ENCODE data around the gene TUBGCP2. TPM values are rescaled to one million over a fixed set of nuclear protein-coding genes. Genes with fewer than 3 reads are reported as not detected.

TUBGCP2 gene, protein sequence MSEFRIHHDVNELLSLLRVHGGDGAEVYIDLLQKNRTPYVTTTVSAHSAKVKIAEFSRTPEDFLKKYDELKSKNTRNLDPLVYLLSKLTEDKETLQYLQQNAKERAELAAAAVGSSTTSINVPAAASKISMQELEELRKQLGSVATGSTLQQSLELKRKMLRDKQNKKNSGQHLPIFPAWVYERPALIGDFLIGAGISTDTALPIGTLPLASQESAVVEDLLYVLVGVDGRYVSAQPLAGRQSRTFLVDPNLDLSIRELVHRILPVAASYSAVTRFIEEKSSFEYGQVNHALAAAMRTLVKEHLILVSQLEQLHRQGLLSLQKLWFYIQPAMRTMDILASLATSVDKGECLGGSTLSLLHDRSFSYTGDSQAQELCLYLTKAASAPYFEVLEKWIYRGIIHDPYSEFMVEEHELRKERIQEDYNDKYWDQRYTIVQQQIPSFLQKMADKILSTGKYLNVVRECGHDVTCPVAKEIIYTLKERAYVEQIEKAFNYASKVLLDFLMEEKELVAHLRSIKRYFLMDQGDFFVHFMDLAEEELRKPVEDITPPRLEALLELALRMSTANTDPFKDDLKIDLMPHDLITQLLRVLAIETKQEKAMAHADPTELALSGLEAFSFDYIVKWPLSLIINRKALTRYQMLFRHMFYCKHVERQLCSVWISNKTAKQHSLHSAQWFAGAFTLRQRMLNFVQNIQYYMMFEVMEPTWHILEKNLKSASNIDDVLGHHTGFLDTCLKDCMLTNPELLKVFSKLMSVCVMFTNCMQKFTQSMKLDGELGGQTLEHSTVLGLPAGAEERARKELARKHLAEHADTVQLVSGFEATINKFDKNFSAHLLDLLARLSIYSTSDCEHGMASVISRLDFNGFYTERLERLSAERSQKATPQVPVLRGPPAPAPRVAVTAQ
- polyA plus RNA-seq (ENCODE audit: insufficient read length) = 40.9 TPM

DNA sequence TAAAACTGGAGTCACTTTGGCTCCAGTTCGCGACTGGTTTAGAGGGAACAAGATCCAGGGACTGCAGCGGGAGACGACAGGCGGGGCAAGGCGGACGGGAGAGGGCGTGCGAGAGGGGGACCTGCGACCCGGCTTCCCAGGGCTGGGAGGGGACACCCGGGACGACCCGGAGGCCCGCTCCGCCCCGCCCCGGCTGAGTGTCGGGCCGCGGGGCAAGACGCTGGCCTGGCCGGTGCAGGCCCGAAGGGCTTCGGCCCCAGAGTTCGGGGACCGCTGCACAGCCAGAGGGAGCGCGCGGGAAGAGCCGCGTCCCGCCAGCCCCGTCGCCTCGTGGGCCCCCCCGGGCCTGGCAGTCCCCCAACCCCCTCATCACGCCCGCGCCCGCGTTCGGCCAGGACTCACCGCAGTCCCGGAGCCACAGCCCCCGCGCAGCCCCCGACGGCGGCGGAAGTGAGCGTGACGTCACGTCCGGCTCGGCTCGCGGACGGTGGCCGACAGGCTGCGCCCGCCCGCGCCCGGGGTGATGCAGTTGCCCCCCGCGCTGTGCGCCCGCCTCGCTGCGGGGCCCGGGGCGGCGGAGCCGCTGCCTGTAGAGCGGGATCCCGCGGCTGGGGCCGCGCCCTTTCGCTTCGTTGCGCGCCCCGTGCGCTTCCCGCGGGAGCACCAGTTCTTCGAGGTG lies at the start of gene TUBGCP2, which contains the start of gene ZNF511:
TUBGCP2 (minus strand) TSS at position 452 of the 679 bp plus-strand sequence. CDS start 5,931 bp downstream, outside the sequence.
ZNF511 (plus strand) TSS at position 494 of the 679 bp plus-strand sequence; CDS start at position 524, 30 bp downstream.
- peak; percentile 51 for DNase-seq (ENCODE audit: low read depth)

DNA sequence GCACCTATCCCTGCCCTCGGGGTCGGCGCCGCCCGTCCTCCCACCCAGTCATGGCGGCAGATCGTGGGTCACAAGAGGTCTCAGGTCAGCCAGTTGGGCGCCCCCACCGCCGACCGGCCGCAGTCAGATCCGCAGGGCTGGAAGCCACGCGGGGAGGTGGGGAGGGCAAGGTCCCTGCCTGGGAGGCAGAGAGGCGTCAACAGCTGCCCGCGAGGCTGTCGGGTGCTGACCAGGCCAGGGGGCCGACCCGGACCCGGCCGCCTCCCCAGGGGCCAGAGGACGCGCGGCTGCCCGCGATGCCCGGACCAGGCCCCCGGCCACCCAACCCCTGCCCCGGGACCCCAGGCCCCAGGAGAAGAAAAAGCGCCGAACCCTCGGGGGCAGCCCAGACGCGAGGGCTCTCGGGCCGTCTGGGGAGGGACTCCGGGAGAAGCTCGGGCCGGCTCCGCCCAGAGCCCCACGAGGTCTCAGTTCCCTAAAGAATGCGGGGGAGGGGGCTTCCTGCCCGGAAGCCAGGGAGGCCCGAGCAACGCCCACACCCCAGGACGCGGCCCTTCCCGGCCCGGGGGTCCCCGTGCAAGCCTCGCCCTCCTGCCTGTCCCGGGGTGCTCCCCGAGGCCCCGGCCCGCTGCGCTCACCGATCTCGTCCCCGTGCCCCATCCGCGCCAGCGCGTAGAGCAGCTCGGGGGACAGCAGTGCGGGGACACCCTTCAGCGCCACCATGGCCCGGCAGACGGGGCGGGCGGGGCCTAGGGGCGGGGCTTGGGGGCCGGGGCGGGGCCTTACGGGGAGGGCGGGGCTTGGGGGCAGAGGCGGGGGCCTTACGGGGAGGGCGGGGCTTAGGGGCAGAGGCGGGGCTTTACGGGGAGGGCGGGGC lies 48.9 kb upstream of the TUBGCP2 start, which contains the start of gene FUOM:
FUOM (minus strand) TSS at position 735 of the 877 bp plus-strand sequence; CDS start at position 723, 12 bp downstream.
- DNase-seq (ENCODE audit: low read depth) = no peak

DNA sequence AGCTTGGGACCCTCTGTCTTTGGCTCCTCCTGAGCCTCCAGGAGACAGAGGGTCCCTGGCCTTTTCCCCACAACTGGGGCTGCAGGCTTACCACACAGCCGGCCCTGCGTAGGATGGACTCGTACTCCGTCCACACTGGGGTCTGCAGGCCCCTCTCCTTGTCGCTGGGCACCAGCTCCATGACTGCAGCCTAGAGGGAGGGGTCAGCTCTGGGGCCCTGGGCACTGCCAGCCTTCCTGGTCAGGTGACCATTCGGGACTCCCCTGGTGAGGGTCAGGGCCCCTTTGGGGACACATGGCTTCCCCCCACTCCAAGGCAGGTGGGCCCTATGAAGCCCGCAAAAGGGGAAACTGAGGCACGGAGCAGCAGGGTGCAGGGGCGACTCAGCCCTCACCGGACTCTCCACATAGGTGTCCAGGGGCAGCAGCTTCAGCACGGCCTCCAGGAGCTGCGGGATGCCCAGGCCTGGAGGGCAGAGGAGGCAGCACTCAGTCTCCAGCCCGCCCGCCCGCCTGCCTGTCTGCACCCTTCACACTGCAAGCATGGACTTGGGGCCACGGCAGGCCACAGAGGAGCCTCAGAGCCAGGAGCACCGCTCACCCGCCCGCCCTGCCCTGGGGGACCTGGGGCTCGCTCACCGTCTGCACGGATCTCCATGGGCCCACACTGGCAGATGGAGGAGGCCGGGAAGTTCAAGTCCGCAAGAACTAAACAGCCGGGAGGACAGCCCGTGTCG lies 48.0 kb upstream of the TUBGCP2 start:
- DNase-seq (ENCODE audit: low read depth) = no peak

DNA sequence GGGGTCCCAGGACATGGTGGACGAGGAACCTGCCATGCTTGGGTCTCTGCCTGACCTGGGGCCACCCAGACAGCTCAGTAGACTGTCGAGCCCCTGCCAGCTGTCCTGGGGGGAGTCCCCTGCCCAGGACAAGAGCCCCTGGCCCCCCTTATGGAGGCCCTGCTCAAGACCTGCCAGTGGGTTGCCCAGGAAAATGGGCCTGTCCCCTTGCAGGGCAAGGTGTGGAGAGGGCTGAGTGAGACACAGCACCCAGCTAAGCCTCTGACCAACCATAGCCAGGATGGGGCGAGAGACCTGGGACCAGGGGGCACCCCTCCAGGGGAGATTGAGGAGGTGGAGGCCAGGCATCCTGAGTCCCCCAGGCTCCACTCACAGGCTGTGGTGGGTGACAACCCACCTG lies 47.3 kb upstream of the TUBGCP2 start:
- no peak for DNase-seq (ENCODE audit: low read depth)

DNA sequence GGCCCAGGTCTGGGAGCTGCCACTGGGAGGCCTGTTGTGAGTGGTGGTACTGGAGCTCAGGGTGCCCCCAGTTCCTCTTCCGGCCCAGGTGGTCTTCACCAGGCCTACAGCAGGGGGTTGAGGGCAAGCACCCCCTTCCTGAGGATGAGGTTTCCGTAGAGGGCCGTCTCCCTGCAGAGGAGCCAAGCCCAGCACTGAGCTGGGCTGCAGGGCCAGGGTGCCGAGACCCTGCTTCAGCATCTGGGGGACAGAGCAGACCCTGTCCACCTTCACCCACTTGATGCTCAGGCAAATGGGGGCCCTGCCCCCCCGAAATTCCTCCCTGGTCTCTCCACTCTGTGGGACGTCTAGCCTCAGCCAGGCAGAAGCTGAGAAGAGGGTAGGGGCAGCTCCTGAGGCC lies 46.6 kb upstream of the TUBGCP2 start:
- no peak for DNase-seq (ENCODE audit: low read depth)

DNA sequence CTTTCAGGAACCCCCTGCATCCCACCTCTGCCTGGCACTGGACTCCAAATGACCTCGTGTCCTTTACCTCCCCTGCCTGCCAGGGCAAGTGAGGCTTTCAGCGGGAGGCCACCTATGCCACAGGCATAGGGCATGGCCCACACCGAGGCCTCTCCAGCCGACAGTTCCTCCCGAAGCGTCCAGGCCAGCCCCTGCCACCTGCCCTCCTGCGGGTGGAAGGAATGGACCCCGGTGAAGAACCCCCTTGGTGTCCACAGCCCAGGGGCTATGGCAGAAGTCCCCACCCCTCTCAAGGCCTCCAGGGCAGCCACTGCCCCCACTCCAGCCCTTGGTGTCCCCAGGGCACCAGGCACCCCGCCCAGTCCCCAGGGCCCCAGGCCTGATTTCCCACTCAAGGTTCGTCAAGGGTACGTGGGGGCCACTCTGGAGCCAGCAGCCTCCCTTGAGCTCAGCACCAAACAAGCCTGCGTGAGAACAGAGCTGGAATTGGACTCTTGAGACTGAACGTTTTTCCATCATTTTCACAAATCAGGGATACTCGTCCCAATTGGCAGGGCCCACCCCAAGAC lies 46.1 kb upstream of the TUBGCP2 start:
- DNase-seq (ENCODE audit: low read depth) = no peak

DNA sequence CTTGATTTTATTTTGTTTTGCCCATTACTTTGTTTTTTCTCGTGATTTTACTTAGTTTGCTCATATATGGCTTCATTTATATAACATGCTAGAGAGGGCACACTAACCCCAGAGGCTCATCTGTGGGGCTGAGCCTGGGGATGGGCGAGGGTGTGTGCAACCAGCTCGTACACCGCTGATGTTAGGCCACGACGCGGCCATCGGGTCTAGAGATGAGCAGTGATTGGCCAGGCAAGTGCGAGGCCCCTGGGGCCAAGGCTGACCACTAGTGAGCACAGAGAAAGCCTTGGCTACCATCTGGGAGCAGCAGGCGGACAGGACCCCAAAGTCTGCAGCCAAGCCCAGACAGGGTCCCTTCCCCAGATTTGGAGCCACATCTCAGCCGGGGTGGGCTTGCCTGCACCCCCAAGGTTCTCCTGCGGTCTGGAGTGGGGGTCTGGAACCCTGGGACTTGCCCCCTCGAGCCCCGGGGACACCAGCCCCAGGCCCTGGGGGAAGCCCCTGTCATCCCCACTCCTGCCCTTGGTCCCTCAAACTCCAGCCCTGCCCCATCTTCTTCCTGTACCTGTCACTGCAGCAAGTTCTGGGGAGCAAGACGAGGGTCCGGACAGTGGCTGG lies 45.4 kb upstream of the TUBGCP2 start:
- DNase-seq (ENCODE audit: low read depth) = no peak

DNA sequence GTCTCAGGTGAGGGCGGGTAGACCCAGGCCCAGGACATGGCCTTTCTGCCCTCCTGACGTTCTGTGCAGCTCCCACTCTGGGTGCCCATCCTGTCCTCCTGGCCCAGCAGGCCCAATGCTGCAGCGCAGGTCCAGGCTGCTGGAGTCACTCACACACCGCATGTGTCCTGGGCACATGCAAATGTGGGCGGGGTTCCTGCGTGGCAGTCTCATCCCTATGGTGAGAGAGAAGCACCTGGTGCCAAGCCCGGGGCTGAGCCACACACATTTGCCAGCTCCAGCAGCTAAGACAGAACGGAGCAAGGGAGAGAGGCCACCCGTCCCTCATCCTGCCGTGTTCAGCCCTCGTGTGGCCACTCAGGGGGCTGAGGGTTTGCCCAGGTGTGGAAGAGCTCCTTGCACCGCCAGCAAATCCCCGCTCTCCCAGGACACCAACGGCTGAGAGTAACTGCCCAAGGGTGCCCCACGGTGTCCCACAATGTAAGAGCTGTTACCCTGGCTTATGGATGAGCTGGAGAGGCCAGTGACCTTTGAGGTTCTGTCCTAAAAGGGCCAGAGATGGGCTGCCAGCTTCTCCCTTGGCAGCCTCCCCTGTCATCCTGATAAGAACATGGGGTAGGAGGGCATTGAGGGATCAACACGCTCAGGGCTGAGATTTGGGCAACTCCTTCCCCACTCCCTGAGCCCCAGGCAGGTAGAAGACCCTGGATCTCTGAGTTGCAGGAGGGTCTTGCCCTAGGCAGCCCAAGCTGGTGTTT lies 44.7 kb upstream of the TUBGCP2 start:
- DNase-seq (ENCODE audit: low read depth) = no peak

DNA sequence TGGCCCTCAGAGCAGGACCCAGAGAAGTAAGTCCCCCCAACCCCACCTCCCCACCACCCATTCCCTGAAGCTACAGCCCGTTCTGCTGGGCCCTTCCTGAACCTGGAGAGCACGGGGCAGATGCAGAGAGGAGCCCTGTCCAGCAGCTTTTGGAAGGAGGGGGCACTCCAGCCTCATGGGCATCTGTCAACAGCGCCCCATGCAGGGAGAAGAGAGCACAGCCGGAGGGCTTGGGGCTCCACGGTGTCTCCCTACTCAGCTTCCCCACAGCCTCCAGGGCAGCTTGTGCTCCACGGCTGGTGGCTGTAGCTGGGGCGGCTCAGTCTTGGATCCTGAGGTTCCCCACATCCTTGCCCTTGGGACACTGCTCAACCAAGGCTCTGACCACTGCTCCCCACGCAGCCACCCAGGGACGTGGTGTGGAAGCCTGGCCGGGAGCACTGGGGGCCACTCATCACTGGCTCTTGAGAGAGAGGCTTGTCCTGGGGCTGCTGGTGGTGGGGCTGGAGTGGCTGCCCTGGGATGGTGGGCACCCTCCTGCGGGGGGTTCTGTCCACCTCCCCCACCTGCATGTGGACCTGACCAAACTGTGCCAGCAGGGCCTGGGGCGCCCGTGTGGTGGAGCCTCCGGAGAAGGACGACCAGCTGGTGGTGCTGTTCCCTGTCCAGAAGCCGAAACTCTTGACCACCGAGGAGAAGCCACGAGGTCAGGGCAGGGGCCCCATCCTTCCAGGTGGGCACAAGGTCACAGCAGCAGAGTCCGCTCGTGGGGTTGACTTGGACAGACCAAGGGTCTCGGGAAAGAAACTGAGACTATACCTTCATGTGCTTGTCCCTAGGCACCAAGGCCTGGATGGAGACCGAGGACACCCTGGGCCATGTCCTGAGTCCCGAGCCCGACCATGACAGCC lies 43.0 kb upstream of the TUBGCP2 start:
- no peak for DNase-seq (ENCODE audit: low read depth)

DNA sequence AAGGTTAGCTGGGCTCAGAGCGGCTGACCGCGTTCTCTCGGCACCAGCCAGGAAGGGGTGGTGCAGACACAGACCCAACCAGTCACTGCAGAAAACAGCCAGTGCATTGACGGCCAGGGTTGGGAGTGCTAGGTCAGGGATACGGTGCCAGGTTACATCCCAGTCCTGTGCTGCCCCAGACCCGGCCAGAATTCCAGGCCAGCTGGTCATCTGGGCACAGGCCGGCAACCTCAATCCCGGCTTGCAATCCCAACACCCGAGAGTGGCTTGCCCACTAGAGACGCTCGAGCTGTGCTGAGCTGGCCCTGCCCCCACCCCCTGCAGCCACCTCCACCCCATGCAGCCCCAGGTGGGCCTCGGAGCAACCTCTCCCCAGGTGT lies 42.3 kb upstream of the TUBGCP2 start:
- DNase-seq (ENCODE audit: low read depth) = no peak

DNA sequence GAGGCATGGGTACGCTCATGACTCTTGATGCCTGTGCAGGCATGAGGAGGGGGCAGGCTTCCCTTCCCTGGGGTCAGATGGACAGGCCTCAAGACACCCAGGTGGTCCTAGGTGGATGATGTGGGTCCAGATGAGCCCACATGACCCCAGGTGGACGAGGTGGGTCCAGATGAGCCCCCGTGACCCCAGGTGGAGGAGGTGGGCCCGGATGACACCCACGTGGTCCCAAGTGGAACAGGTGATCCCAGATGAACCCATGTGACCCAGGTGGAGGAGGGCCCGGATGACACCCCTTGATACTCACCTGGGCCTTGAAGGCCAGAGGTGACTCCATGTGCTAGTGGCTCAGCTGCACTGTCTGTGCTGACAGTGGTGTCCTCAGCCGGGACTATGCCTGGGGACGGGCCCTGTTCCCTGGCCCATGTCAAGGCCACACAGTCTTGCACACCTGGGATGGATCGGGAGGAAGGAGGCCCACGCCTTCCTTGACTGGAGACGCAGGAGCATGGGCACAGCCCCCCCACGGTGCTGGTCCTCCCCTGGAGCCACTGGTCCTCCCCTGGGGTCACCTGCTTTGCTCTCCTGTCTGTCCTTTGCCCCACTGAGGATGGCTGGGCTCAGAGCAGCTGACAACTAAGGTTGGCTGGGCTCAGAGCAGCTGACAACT lies 41.7 kb upstream of the TUBGCP2 start:
- DNase-seq (ENCODE audit: low read depth) = no peak

DNA sequence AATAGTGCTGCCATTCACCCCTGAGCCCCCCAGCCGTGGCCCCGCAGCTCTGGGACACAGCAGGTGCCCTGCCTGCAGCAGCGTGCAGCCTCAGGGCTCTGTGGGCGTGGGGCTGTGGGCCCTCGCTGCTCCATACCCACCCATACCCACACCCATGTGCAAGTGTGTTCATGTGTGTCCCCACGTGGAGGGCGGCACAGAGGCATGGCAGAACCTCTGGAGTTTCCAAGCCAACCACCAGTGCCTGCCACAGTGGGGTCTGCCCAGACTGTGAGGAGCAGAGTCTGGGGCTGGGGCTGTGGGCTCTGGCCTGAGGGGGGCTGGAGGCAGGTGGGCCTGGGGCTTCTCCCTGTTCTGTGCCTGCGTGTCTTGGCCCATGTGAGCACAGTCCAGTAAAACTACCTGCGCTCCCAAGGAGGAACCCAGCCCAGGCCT lies 40.9 kb upstream of the TUBGCP2 start:
- DNase-seq (ENCODE audit: low read depth) = no peak

DNA sequence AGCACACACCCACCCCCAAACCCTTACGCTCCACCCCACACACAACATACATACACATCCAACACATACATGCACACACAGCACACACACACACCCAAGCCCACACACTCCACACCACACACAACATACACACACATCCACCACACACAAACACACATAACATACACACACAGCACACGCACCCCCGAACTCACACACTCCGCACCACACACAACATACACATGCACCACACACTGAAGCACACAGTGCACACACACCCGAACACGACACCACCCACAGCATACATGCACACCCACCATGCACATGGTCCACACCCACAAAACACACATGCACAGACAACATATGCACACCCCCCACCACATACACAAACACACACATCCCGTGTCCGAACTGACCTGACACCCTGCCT lies 40.5 kb upstream of the TUBGCP2 start:
- no peak for DNase-seq (ENCODE audit: low read depth)

DNA sequence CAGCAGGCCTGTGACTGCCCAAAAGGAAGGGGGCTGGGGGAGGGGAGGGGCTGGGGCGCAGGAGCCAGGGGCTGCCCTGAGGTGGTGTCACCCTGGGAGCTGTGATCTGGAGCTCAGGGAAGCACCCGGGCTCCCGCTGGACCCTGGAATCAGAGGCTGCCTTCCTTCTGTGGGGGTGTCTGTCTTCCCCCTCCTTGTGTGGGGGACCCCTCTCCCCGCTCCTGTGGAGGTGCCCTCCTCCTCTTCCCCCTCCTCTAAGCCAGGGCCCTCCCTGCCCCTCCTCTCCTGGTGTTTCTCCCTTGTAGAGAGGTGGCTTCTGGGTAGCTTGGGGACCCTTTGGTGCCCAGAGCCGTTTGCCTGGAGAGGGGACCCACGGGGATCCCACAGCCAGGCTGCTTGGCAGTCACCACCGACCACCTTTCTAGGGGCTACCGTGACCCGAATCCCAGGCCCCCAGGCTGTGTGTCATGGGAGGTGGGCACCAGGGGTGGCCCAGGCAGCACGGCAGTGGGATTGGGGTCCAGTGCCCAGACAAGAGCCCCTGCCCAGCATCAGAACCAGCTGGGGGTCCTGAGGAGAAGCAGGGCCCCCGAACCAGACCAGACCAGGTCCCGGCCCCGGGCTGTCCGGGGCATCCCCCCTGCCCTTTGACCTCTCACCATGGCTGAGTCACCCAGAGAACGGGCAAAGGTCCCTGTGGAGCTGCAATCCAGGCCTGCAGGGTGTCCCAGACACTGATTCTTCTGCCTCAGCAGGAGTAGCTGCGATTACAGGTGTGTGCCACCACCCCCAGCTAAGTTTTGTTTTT lies 39.2 kb upstream of the TUBGCP2 start:
- no peak for DNase-seq (ENCODE audit: low read depth)

DNA sequence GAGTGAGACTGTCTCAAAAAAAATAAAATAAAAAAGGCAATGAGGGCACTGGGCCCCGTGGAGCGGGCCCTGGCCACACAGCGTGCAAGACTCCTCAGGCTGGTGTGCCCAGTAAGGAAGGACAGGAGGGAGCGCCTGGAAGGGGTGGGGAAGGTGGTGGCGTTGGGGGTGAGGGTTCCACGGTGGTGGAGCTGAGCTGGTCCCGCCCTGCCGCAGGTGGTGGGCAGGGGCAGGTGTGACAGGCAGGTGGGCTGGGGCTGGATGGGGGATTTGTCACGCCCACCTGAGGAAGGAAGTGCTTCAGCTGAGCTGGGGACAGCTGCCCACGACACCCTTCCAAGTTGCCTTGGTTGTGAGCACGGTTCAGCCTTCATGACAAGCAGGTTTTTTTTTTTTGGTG lies 37.7 kb upstream of the TUBGCP2 start:
- DNase-seq (ENCODE audit: low read depth) = no peak

DNA sequence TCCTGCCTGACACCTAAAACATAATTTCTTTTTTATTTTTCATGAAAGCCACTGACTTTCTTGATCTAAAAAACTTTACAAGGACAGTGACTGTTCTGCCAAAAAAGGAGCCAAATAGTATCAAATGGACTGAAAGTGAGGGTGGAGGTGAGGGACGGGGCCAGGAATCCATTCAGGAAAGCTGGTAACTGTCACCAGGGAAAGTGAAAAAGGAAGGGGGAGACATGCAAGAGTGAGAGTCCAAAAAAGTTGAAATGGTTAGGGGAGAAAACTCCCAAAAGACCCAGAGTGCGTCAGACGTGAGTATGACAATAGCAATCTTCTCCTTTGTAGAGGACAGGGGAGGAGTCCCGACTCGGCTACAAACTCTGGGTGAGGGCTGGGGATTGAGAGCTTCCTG lies 35.6 kb upstream of the TUBGCP2 start:
- no peak for DNase-seq (ENCODE audit: low read depth)
